Mucosa of descending colon (tissue), 3 donors: Measurements from ENCODE around the gene SKOR1. TPM values are rescaled to one million over a fixed set of nuclear protein-coding genes. Genes with fewer than 3 reads are reported as not detected.

Experiments
- ATAC-seq: fragments of 200-7000 bp; cut with Tn5 transposase; one replicate; pipeline ENCODE4 v1.9.1; 2020; ENCODE audit warnings: mild to moderate bottlenecking, moderate library complexity
- DNase-seq, 3 donors: peaks; one replicate each; pipeline ENCODE4 v3.0.0-alpha.2; 2020
- H3K36me3 ChIP-seq: fragments of 200-600 bp; one replicate; pipeline ENCODE4 v1.8.0; 2021; ENCODE audit warnings: low read depth, mild to moderate bottlenecking
- H3K4me1 ChIP-seq: fragments of 200-600 bp; one replicate; pipeline ENCODE4 v1.8.0; 2021; ENCODE audit warnings: low read depth, mild to moderate bottlenecking
- H3K4me3 ChIP-seq: fragments of 200-600 bp; one replicate; pipeline ENCODE4 v1.8.0; 2021; ENCODE audit warnings: mild to moderate bottlenecking
- H3K9me3 ChIP-seq: fragments of 200-600 bp; one replicate; pipeline ENCODE4 v1.8.0; 2021; ENCODE audit warnings: mild to moderate bottlenecking
- CTCF ChIP-seq: fragments of 200-600 bp; IDR thresholded peaks from one replicate; pipeline ENCODE4 v1.8.0; 2022; ENCODE audit warnings: antibody characterized with exemption, mild to moderate bottlenecking
- intact Hi-C, 2 donors: fragments of 100-400 bp; cut with DNase I in 1 of 2; cut with micrococcal nuclease in 1 of 2; formaldehyde crosslinking; loops; one replicate each; pipeline versions ENCODE4 v1.11.0 to v1.11.1; 2022; cut with DNase I, micrococcal nuclease
- total RNA-seq, 3 donors: library from RNA; stranded (reverse); fragmentation: NEBNext Ultra II Directional in 2 of 3; extraction: Animal tissue kit (Norgen Biotek cat#: 25700) in 2 of 3; gene quantifications; one replicate each; pipeline versions ENCODE4 v1.2.1 to v1.2.4, GENCODE V29; 2021 to 2023
- donor health status: DM: no; HTN: no; CAD: no; lungs with moderate emphysema.
- donor health status: DM: no; HTN: no; CAD: no.
- donor health status: DM: no; HTN: yes; CAD: no.

SKOR1 gene
- total RNA-seq, 3 donors from 2014 or later: 0.34 to 0.63 (median 0.58) TPM

- DNase-seq (peak in 1 of 3 donors; percentile 33), ATAC-seq (peak; percentile 10)
- no peaks in the 10 kb centered on the region for H3K9me3 ChIP-seq
- no peak for TF ChIP-seq CTCF
- peak overlapping the region; percentile 53 for H3K4me3 ChIP-seq
- intact Hi-C loops: no loop called here
- peaks cover 21% of the 10 kb centered on the region for H3K4me1 ChIP-seq
- peaks cover 4% of the 10 kb centered on the region for H3K36me3 ChIP-seq
Observed at GRCh38 chr15:67840749-67841512, 15.6 kb downstream of the SKOR1 start.

- DNase-seq: no peak
- Histone ChIP-seq H3K9me3 (no peaks in the 10 kb centered on the region), H3K4me3 (no peak overlapping the region), H3K36me3 (peaks cover 4% of the 10 kb centered on the region), H3K4me1 (peaks cover 18% of the 10 kb centered on the region)
- TF ChIP-seq CTCF: no peak
- ATAC-seq: no peak
- intact Hi-C loops: no loop called here
Observed at GRCh38 chr15:67841513-67841762, 16.1 kb downstream of the SKOR1 start.

- intact Hi-C loops: no loop called here
- TF ChIP-seq CTCF: no peak
- no peak overlapping the region for H3K4me3 ChIP-seq
- DNase-seq (no peak), ATAC-seq (no peak)
- no peaks in the 10 kb centered on the region for H3K9me3 ChIP-seq
- H3K4me1 ChIP-seq: peaks cover 17% of the 10 kb centered on the region
- H3K36me3 ChIP-seq: peaks cover 4% of the 10 kb centered on the region
Observed at GRCh38 chr15:67843092-67843501, 17.8 kb downstream of the SKOR1 start.

GRCh38 chr15:67843571-67844387 lies 18.5 kb downstream of the SKOR1 start:
- DNase-seq (no peak), ATAC-seq (no peak)
- Histone ChIP-seq H3K36me3 (peaks cover 4% of the 10 kb centered on the region), H3K4me1 (peaks cover 11% of the 10 kb centered on the region), H3K4me3 (no peak overlapping the region), H3K9me3 (no peaks in the 10 kb centered on the region)
- intact Hi-C loops: no loop called here
- TF ChIP-seq CTCF: no peak

- intact Hi-C loops: no loop called here
- Histone ChIP-seq H3K36me3 (no peaks in the 10 kb centered on the region), H3K9me3 (no peaks in the 10 kb centered on the region), H3K4me1 (peaks cover 6% of the 10 kb centered on the region), H3K4me3 (no peak overlapping the region)
- TF ChIP-seq CTCF: no peak
- ATAC-seq: no peak
- no peak for DNase-seq
Observed at GRCh38 chr15:67845974-67846373, 20.7 kb downstream of the SKOR1 start.
